GM18873 (cell line): ENCODE results near the gene ERBB4.
"Not testable (repeated sequence)": the region's sequence is repeated elsewhere in the genome, so short reads cannot be mapped to it uniquely, and the experiment has no call there.

Source experiments
- ATAC-seq: cut with Tn5 transposase; IDR thresholded peaks from one replicate; pipeline ENCODE4 v1.9.1; 2021; ENCODE audit warnings: mild to moderate bottlenecking, moderate library complexity, moderate number of reproducible peaks; ENCODE audit not compliant: unreplicated experiment, low FRiP score

ERBB4 gene

GRCh38 chr2:212530373-212530772 lies 8.2 kb downstream of the ERBB4 start:
- ATAC-seq, result no peak

GRCh38 chr2:212528106-212528856 lies 10.3 kb downstream of the ERBB4 start:
- ATAC-seq, result no peak

- ATAC-seq, result no peak
Measured at GRCh38 chr2:212526059-212526458, 12.5 kb downstream of the ERBB4 start.

- ATAC-seq, result no peak
Measured at GRCh38 chr2:212523756-212524155, 14.8 kb downstream of the ERBB4 start.

- ATAC-seq, result no peak
Measured at GRCh38 chr2:212520340-212520739, 18.3 kb downstream of the ERBB4 start.

GRCh38 chr2:212517693-212518092 lies 20.9 kb downstream of the ERBB4 start:
- ATAC-seq, result no peak

GRCh38 chr2:212505586-212505985 lies 33.0 kb downstream of the ERBB4 start:
- ATAC-seq, result peak; percentile 64

GRCh38 chr2:212495046-212495445 lies 43.6 kb downstream of the ERBB4 start:
- ATAC-seq, result no peak

- no peak for ATAC-seq
Measured at GRCh38 chr2:212494418-212495020, 44.1 kb downstream of the ERBB4 start.

GRCh38 chr2:212489719-212490346 lies 48.8 kb downstream of the ERBB4 start:
- no peak for ATAC-seq

- ATAC-seq, result no peak
Measured at GRCh38 chr2:212488611-212489010, 50.0 kb downstream of the ERBB4 start.

GRCh38 chr2:212484563-212485080 lies 54.0 kb downstream of the ERBB4 start:
- no peak for ATAC-seq

GRCh38 chr2:212480447-212480846 lies 58.2 kb downstream of the ERBB4 start:
- ATAC-seq, result no peak

GRCh38 chr2:212477571-212477970 lies 61.0 kb downstream of the ERBB4 start:
- no peak for ATAC-seq

- no peak for ATAC-seq
Measured at GRCh38 chr2:212473211-212473610, 65.4 kb downstream of the ERBB4 start.

GRCh38 chr2:212467551-212467950 lies 71.1 kb downstream of the ERBB4 start:
- ATAC-seq, result not testable (repeated sequence)

GRCh38 chr2:212465456-212465855 lies 73.1 kb downstream of the ERBB4 start:
- no peak for ATAC-seq

- ATAC-seq, result not testable (repeated sequence)
Measured at GRCh38 chr2:212461708-212462107, 76.9 kb downstream of the ERBB4 start.

GRCh38 chr2:212454149-212454548 lies 84.5 kb downstream of the ERBB4 start:
- no peak for ATAC-seq

- ATAC-seq, result no peak
Measured at GRCh38 chr2:212451786-212452231, 86.8 kb downstream of the ERBB4 start.

- no peak for ATAC-seq
Measured at GRCh38 chr2:212448698-212449097, 89.9 kb downstream of the ERBB4 start.
